ENCODE data around the gene TAF11L4. TPM values are rescaled to one million over a fixed set of nuclear protein-coding genes. Genes with fewer than 3 reads are reported as not detected.
"Not testable (repeated sequence)": the region's sequence is repeated elsewhere in the genome, so short reads cannot be mapped to it uniquely, and the experiment has no call there.

Gene TAF11L4
- not detected in 2 replicates for total RNA-seq

- not testable (repeated sequence) for DNase-seq (ENCODE audit: low read depth); H3K4me3 ChIP-seq (ENCODE audit: low read depth, low read length)
Measured at GRCh38 chr5:17521501-17521900, at the start of gene TAF11L4. Gene TAF11L4 (plus strand): TSS chr5:17521801.

- H3K4me3 ChIP-seq (ENCODE audit: low read depth, low read length); DNase-seq (ENCODE audit: low read depth): not testable (repeated sequence)
Measured at GRCh38 chr5:17475064-17475463, 46.5 kb upstream of the TAF11L4 start.

- H3K4me3 ChIP-seq (ENCODE audit: low read depth, low read length): no peak overlapping the region
- TF ChIP-seq CTCF (IDR thresholded peaks at IDR 0.05; ENCODE audit: insufficient read depth, low read depth, low read length): no peak
- DNase-seq (ENCODE audit: low read depth): no peak
Measured at GRCh38 chr5:17477043-17477442, 44.6 kb upstream of the TAF11L4 start.

- no peak for DNase-seq (ENCODE audit: low read depth)
- H3K4me3 ChIP-seq (ENCODE audit: low read depth, low read length): no peak overlapping the region
- no peak for TF ChIP-seq CTCF (IDR thresholded peaks at IDR 0.05; ENCODE audit: insufficient read depth, low read depth, low read length)
Measured at GRCh38 chr5:17477573-17478265, 43.9 kb upstream of the TAF11L4 start.

- DNase-seq (ENCODE audit: low read depth): no peak
- TF ChIP-seq CTCF (IDR thresholded peaks at IDR 0.05; ENCODE audit: insufficient read depth, low read depth, low read length): no peak
- no peak overlapping the region for H3K4me3 ChIP-seq (ENCODE audit: low read depth, low read length)
Measured at GRCh38 chr5:17481378-17481777, 40.2 kb upstream of the TAF11L4 start.

GRCh38 chr5:17482790-17483189, 38.8 kb upstream of the TAF11L4 start:
- no peak for DNase-seq (ENCODE audit: low read depth)
- no peak overlapping the region for H3K4me3 ChIP-seq (ENCODE audit: low read depth, low read length)
- no peak for TF ChIP-seq CTCF (IDR thresholded peaks at IDR 0.05; ENCODE audit: insufficient read depth, low read depth, low read length)

- DNase-seq (ENCODE audit: low read depth); H3K4me3 ChIP-seq (ENCODE audit: low read depth, low read length): not testable (repeated sequence)
Measured at GRCh38 chr5:17486464-17487173, 35.0 kb upstream of the TAF11L4 start.

- TF ChIP-seq CTCF (IDR thresholded peaks at IDR 0.05; ENCODE audit: insufficient read depth, low read depth, low read length): no peak
- no peak for DNase-seq (ENCODE audit: low read depth)
- H3K4me3 ChIP-seq (ENCODE audit: low read depth, low read length): no peak overlapping the region
Measured at GRCh38 chr5:17487174-17487512, 34.5 kb upstream of the TAF11L4 start.

GRCh38 chr5:17491257-17491656, 30.3 kb upstream of the TAF11L4 start:
- H3K4me3 ChIP-seq (ENCODE audit: low read depth, low read length); DNase-seq (ENCODE audit: low read depth): not testable (repeated sequence)
